ENCODE results near the gene PPAN.

PPAN gene

DNA sequence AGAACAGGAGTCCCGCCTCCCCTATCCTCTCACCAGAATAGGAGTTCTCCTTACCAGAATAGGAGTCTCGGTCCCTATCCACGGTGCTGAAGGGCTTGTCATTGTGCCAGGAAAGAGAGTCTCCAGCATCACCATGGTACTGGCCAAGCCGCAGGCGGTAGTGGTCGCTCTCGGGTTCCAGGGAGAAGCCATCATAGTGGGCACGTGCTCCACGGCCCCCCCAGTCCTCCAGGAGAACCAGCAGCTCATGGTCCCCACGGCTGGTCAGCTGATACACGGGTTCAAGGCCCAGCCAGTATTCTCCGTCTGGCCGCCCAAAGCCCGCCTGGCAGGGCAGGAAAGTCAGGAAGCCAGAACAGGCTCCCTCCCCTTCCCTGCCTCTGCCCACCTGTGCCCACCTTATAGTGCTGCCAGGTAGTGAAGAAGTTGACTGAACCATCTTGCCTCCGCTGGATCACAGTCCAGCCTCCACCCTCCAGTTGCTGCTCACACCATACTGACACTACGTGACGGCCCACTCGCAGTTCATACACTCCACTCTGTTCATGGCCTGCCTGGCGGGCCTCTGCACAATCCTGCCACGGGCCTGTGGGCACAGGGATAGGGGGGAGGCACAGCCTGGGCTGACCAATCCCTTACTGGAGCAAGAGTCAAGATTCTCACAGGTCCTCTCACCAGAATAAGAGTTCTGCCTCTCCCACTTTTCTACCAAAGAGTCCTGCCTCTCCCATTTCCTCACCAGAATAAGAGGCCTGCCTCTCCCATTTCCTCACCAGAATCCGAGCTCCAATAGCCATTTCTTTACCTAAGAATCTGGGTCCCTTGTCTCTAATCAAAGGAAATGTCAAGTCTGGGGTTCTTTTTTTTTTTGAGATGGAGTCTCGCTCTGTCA is 12.6 kb upstream of the PPAN start:
- TF ChIP-seq, protein P1, sequence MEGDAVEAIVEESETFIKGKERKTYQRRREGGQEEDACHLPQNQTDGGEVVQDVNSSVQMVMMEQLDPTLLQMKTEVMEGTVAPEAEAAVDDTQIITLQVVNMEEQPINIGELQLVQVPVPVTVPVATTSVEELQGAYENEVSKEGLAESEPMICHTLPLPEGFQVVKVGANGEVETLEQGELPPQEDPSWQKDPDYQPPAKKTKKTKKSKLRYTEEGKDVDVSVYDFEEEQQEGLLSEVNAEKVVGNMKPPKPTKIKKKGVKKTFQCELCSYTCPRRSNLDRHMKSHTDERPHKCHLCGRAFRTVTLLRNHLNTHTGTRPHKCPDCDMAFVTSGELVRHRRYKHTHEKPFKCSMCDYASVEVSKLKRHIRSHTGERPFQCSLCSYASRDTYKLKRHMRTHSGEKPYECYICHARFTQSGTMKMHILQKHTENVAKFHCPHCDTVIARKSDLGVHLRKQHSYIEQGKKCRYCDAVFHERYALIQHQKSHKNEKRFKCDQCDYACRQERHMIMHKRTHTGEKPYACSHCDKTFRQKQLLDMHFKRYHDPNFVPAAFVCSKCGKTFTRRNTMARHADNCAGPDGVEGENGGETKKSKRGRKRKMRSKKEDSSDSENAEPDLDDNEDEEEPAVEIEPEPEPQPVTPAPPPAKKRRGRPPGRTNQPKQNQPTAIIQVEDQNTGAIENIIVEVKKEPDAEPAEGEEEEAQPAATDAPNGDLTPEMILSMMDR (IDR thresholded peaks at IDR 0.05; ENCODE audit: extremely low read depth, missing control alignments): no peak
- DNase-seq (ENCODE audit: low spot score): no peak

DNA sequence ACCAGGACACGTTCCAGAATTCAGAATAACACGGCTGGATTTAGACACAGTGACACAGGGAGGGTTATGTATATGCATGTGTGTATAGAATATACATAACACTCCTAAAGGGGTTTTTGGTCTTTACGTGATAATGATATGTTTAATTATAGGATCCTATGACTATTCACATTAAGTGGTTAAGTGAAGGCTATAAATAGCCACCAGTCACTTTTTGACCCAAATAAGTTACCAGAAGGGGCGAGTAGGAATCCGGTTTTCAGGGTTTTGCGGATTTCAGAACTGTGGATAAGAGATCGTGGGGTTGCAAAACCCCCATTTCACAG is 10.6 kb upstream of the PPAN start:
- TF ChIP-seq, protein P1 (IDR thresholded peaks at IDR 0.05; ENCODE audit: extremely low read depth, missing control alignments): no peak
- no peak for DNase-seq (ENCODE audit: low spot score)

DNA sequence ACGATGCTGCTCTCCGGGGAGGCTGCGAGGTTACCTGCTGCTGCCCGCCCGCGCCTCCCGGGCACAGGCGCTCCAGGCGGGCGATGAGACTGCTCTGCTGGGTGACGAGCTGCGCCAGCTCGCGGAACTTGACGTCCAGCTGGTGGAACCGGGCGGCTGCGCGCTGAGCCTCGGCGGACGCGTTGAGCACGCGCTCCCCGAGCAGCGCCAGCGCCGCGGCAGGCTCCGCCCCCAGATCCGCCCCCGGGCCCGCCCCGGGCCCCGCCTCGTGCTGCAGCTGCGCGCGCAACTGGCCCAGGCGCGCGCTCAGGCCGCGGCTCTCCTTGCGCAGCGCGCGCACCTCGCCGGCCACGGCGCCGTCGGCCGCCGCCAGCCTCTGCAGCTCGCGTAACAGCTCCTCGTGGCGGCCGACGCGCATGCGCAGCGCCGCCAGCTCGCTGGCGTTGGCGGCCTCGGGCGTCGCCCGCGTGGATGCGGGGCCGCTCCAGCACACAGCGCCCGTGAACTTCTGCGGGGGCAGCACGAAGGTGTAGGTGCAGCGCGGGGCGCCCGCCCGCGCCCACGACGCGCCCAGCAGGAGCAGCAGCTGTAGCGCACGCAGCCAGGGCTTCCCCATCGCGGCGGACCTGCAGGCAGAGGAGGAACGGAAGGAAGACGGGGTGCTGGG is 10.1 kb upstream of the PPAN start:
- TF ChIP-seq, protein P1 (IDR thresholded peaks at IDR 0.05; ENCODE audit: extremely low read depth, missing control alignments): no peak
- DNase-seq (ENCODE audit: low spot score): peak; percentile 99

DNA sequence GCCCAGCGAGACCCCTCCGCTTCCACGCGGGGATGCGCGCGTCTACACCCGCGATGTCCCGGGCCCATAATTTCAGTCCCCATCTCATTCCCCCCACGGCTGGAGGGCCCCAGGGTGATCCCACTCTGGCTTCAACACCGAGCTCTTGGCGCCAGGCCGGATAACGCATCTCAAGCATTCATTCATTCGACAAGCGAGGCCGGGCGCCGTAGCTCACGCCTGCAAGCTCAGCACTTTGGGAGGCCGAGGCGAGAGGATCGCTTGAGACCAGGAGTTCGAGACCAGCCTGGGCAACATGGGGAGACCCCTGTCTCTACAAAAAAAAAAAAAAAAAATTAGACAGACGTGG is 9.6 kb upstream of the PPAN start:
- DNase-seq (ENCODE audit: low spot score): no peak
- TF ChIP-seq, protein P1 (IDR thresholded peaks at IDR 0.05; ENCODE audit: extremely low read depth, missing control alignments): no peak

DNA sequence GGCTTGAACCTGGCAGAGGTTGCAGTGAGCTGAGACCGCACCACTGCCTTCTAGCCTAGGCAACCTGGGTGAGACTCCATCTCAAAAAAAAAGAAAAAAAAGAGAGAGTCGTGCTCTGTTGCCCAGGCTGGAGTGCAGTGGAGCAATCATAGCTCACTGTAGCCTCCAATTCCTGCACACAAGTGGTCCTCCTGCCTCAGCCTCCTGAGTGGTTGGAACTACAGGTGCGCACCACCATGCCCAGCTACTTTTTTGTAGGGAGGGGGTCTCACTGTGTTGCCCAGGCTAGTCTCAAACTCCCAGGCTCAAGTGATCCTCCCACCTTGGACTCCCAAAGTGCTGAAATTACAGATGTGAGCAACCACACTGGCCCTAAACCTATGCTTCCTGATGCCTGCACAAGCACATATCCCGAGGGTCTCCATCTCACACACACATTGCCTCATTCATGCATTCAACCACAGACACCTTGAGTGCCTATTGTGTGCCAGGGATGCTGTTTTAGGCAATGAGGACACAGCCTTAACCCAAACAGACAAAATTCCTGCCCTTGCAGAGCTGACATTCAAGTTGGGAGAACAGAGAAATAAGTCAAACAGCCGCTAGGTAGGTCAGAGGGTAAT is 5.9 kb upstream of the PPAN start:
- TF ChIP-seq, protein P1 (IDR thresholded peaks at IDR 0.05; ENCODE audit: extremely low read depth, missing control alignments): no peak
- no peak for DNase-seq (ENCODE audit: low spot score)

DNA sequence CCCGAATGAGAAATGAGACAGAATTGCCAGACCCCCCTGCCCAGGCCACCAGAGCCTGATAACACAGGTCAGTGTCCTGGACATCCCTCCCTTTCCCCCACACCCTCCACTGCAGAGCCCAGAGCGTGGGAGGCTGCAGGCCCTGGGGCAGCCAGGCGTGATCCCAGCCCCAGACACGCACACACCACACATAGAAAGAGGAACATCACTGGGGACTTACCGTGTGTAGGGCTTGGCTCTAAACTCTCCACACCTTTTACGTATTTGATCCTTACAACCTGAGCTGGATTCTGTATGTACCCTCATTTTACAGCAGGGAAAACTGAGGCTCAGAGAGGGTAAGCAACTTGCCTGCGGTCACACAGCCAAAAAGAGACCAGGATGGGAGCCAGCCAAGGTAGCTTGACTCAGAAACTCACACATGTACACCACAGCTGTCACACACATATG is 3.4 kb upstream of the PPAN start:
- TF ChIP-seq, protein P1 (IDR thresholded peaks at IDR 0.05; ENCODE audit: extremely low read depth, missing control alignments): no peak
- DNase-seq (ENCODE audit: low spot score): peak; percentile 75

DNA sequence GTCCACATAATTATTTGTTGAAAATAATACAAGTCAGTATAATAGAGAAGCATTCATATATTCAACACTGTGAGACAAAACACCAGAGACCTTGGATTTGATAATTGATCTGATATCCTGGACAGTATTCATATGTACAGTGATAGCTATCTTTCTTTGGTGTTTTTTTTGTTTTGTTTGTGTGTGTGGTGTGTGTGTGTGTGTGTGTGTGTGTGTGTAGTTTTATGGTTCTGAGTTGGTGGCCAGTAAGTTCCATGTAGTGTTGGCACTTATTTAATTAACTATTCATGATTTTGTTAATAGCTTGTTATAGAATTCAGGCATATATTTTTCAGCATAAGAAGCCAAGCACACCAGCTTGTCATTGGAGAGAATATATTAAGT is 2.0 kb upstream of the PPAN start:
- TF ChIP-seq, protein P1 (IDR thresholded peaks at IDR 0.05; ENCODE audit: extremely low read depth, missing control alignments): no peak

More for the DNA sequence above, 2.0 kb upstream of the PPAN start:
- DNase-seq (ENCODE audit: low spot score): no peak

All from GM20000 (cell line).